Keratinocyte (primary cell): ENCODE results near the gene DDX42. TPM values are rescaled to one million over a fixed set of nuclear protein-coding genes. Genes with fewer than 3 reads are reported as not detected.
A peak's percentile ranks its signal among the peaks of the same experiment; 100 is the strongest.

ENCODE experiments used
- DNase-seq: peaks from one replicate; pipeline ENCODE4 v3.0.0-alpha.2; 2011; ENCODE audit warnings: low read depth, missing footprints, low spot score
- FAIRE-seq: peaks from 2 replicates; lab custom pipeline; 2011; peaks lifted over from hg19 to GRCh38; lab: Jason Lieb, UNC
- H2AFZ ChIP-seq: 2 replicates; pipeline ENCODE4 v1.6.0; 2012; ENCODE audit warnings: low read length, control low read depth, inconsistent platforms; ENCODE audit not compliant: control insufficient read depth
- H3K27ac ChIP-seq: 2 replicates; pipeline ENCODE4 v1.5.1; 2011; ENCODE audit warnings: low read length; ENCODE audit not compliant: control insufficient read depth, insufficient read depth
- H3K27me3 ChIP-seq: 3 replicates; pipeline ENCODE4 v1.6.0; 2011; ENCODE audit warnings: low read length; ENCODE audit not compliant: control insufficient read depth, insufficient read depth; ENCODE audit errors: extremely low read depth
- H3K36me3 ChIP-seq, 2 experiments: 2 replicates in 1 of 2; 3 replicates in 1 of 2; pipeline ENCODE4 v1.5.1; 2011; ENCODE audit warnings: low read length in 2 of 2, mild to moderate bottlenecking in 1 of 2; ENCODE audit not compliant: control insufficient read depth in 2 of 2, insufficient read depth in 2 of 2; ENCODE audit errors: extremely low read depth in 1 of 2
- H3K4me1 ChIP-seq: 3 replicates; pipeline ENCODE4 v1.5.1; 2011; ENCODE audit warnings: low read length; ENCODE audit not compliant: control insufficient read depth, insufficient read depth; ENCODE audit errors: extremely low read depth
- H3K4me2 ChIP-seq: 3 replicates; pipeline ENCODE4 v1.6.0; 2011; ENCODE audit warnings: low read depth, low read length; ENCODE audit not compliant: control insufficient read depth, insufficient read depth; ENCODE audit errors: extremely low read depth
- H3K4me3 ChIP-seq, 3 experiments: fragments of 200-600 bp in 1 of 3; sonication (generic) in 1 of 3; 2 replicates in 2 of 3; 3 replicates in 1 of 3; pipeline ENCODE4 v1.5.1; 2011 to 2016; ENCODE audit warnings: low read length in 3 of 3, mild to moderate bottlenecking in 3 of 3, control low read depth in 2 of 3, inconsistent platforms in 1 of 3, low read depth in 1 of 3, mixed read lengths in 1 of 3, mixed run types in 1 of 3, moderate library complexity in 1 of 3; ENCODE audit not compliant: control insufficient read depth in 2 of 3, insufficient read depth in 2 of 3; ENCODE audit errors: extremely low read depth in 1 of 3
- H3K79me2 ChIP-seq: 2 replicates; pipeline ENCODE4 v1.6.0; 2012; ENCODE audit warnings: low read length; ENCODE audit not compliant: control insufficient read depth, insufficient read depth
- H3K9ac ChIP-seq: 3 replicates; pipeline ENCODE4 v1.6.0; 2011; ENCODE audit warnings: low read length; ENCODE audit not compliant: control insufficient read depth, insufficient read depth; ENCODE audit errors: extremely low read depth
- H3K9me1 ChIP-seq: 3 replicates; pipeline ENCODE4 v1.6.0; 2011; ENCODE audit warnings: low read length; ENCODE audit not compliant: control insufficient read depth, insufficient read depth; ENCODE audit errors: extremely low read depth
- H3K9me3 ChIP-seq: 2 replicates; pipeline ENCODE4 v1.5.1; 2012; ENCODE audit warnings: low read depth, low read length; ENCODE audit not compliant: control insufficient read depth
- H4K20me1 ChIP-seq: 3 replicates; pipeline ENCODE4 v1.6.0; 2011; ENCODE audit warnings: low read length; ENCODE audit not compliant: control insufficient read depth, insufficient read depth; ENCODE audit errors: extremely low read depth
- EZH2 ChIP-seq: IDR thresholded peaks from one replicate; pipeline ENCODE4 v1.6.1; 2012; ENCODE audit warnings: inconsistent platforms, mild to moderate bottlenecking, low read length, moderate library complexity
- dilution Hi-C: fragments of 300-500 bp; cut with MboI; formaldehyde crosslinking; loops from one replicate; pipeline ENCODE4 v1.7.0; 2020; ENCODE audit warnings: low sequenced_read_pairs; ENCODE audit not compliant: extremely low pct_ligation_motif_present
- polyA plus RNA-seq, 5 experiments: library from polyadenylated mRNA; depleted of rRNA in 3 of 5; stranded (reverse) in 3 of 5; stranded (forward) in 1 of 5; unstranded in 1 of 5; fragments of >200 nt; gene quantifications; 1 replicate in 1 of 5; 2 replicates in 3 of 5; 3 replicates in 1 of 5; pipeline versions ENCODE4 v1.2.1 to v1.2.3, GENCODE V29; 2011 to 2012; ENCODE audit warnings: missing spikeins in 2 of 5, low read depth in 1 of 5, low replicate concordance in 1 of 5
- TF ChIP-seq, protein P1 (sequence below), 3 experiments: IDR thresholded peaks in 1 of 3; conservative IDR thresholded peaks in 1 of 3; optimal IDR thresholded peaks in 1 of 3; 2 replicates in 2 of 3; 3 replicates in 1 of 3; pipeline versions ENCODE3 to v1.5.1; 2011; ENCODE audit warnings: low read length in 3 of 3, mild to moderate bottlenecking in 3 of 3, moderate library complexity in 2 of 3, control low read depth in 1 of 3, inconsistent platforms in 1 of 3; ENCODE audit not compliant: insufficient read depth in 2 of 3; ENCODE audit errors: extremely low read depth in 1 of 3

DDX42 gene
- polyA plus RNA-seq, 1 donor (not counting 4 experiments of a cell fraction or from before 2014, with no cell fraction given), result 116 TPM

DNA sequence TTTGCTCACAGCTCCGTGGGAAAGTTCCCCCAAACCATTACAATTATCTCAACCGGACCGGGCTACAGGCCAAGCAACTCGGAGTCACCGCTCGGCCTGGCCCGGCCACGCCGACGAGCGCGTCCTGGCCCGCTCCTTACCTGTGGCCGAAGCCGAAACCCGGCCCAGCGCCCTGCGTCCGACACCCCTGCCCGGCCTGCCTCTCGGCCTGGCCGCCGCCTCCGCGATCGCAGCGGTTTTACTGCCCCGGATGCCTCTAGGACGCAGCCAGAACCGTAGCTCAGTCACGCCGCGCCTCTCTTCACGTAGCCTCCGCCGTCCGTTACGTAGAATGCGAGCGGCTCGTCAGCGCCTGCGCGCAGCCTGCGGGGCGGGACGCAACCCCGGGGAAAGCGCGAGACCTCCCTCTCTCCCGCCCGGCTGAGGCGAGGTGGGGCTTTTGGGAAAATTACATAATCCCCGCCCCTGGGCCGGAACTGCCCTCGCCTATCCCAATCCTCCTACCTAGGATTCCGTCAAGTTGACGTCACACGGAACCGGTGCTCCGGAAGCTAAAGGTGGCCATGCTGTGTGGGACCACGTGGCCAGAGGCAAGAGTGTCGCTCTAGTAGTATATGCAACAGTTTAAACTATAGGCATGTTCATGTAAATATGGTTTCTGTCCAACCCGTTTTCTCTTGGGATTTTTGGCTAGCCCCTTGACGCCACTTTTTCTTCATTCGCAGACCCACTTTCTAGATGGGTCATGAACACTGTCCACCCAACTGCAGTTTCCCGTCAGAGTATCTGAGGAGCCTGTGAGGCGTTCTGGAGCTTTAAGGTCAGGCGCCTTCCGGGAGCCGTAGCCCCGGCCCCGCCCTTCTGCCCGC, 464 bp upstream of the DDX42 start, which contains the start of gene CCDC47:
Gene CCDC47 (minus strand): TSS at position 326 of the 869 bp plus-strand sequence. CDS start 7,422 bp downstream, outside the sequence.
- Histone ChIP-seq H2AFZ (peak within 1 kb of the TSS; percentile 91), H3K4me3 (peak within 1 kb of the TSS; percentile 93 to 99 (median 96)), H3K4me2 (peak within 1 kb of the TSS; percentile 96), H3K9ac (peak within 1 kb of the TSS; percentile 95), H3K36me3 (peaks cover 6 to 12% of the 10 kb centered on the region in 2 experiments), H3K4me1 (peaks cover 25% of the 10 kb centered on the region), H3K27ac (peak within 1 kb of the TSS; percentile 99), H4K20me1 (peaks cover 7% of the 10 kb centered on the region), H3K9me3 (no peaks in the 10 kb centered on the region), H3K79me2 (peaks cover 89% of the 10 kb centered on the region), H3K27me3 (no peaks in the 10 kb centered on the region), H3K9me1 (no peaks in the 10 kb centered on the region)
- TF ChIP-seq EZH2, result no peak
- TF ChIP-seq, protein P1, sequence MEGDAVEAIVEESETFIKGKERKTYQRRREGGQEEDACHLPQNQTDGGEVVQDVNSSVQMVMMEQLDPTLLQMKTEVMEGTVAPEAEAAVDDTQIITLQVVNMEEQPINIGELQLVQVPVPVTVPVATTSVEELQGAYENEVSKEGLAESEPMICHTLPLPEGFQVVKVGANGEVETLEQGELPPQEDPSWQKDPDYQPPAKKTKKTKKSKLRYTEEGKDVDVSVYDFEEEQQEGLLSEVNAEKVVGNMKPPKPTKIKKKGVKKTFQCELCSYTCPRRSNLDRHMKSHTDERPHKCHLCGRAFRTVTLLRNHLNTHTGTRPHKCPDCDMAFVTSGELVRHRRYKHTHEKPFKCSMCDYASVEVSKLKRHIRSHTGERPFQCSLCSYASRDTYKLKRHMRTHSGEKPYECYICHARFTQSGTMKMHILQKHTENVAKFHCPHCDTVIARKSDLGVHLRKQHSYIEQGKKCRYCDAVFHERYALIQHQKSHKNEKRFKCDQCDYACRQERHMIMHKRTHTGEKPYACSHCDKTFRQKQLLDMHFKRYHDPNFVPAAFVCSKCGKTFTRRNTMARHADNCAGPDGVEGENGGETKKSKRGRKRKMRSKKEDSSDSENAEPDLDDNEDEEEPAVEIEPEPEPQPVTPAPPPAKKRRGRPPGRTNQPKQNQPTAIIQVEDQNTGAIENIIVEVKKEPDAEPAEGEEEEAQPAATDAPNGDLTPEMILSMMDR (optimal IDR thresholded peaks at IDR 0.05 in 1 of 3, IDR thresholded peaks at IDR 0.05 in 1 of 3, conservative IDR thresholded peaks at IDR 0.05 in 1 of 3; ENCODE audit: extremely low read depth in 1 of 3, insufficient read depth in 2 of 3, low read length in 3 of 3), result no peak
- dilution Hi-C loops, result no loop called here
- DNase-seq (peak; percentile 94), FAIRE-seq (peak; percentile 62)

DNA sequence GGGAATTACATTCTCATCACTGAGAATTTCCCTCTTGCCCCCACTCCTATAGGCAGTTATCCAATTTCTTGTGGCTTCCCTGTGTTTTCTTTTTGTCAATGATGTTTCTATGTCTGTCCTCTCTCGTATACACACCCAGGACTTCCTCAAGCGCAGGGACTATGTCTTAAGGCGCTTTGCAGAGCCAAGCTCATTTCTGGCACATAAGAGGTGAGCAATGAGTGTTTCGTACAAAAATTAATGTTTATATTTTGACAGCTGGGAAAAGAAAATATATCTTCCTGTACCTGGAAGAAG, 947 bp downstream of the DDX42 start:
- H3K4me1 ChIP-seq, result peaks cover 29% of the 10 kb centered on the region
- H2AFZ ChIP-seq, result no peak overlapping the region
- dilution Hi-C loops, result no loop called here
- no peaks in the 10 kb centered on the region for H3K27me3 ChIP-seq
- peak overlapping the region; percentile 77 for H3K4me2 ChIP-seq
- DNase-seq (no peak), FAIRE-seq (no peak)
- H3K9ac ChIP-seq, result peak overlapping the region; percentile 95
- peaks cover 7% of the 10 kb centered on the region for H4K20me1 ChIP-seq
- H3K36me3 ChIP-seq, result peaks cover 6 to 20% of the 10 kb centered on the region in 2 experiments
- peak overlapping the region; percentile 93 to 99 (median 96) for H3K4me3 ChIP-seq
- no peak for TF ChIP-seq EZH2
- TF ChIP-seq, protein P1 (optimal IDR thresholded peaks at IDR 0.05 in 1 of 3, IDR thresholded peaks at IDR 0.05 in 1 of 3, conservative IDR thresholded peaks at IDR 0.05 in 1 of 3; ENCODE audit: extremely low read depth in 1 of 3, insufficient read depth in 2 of 3, low read length in 3 of 3), result no peak
- H3K9me1 ChIP-seq, result no peaks in the 10 kb centered on the region
- peaks cover 89% of the 10 kb centered on the region for H3K79me2 ChIP-seq
- no peaks in the 10 kb centered on the region for H3K9me3 ChIP-seq
- peak overlapping the region; percentile 99 for H3K27ac ChIP-seq
